Panc1 (cell line): Measurements from ENCODE around the gene CSH2. TPM values are rescaled to one million over a fixed set of nuclear protein-coding genes. Genes with fewer than 3 reads are reported as not detected.
A peak's percentile ranks its signal among the peaks of the same experiment; 100 is the strongest.

Source experiments
- ATAC-seq: fragments of 200-7000 bp; cut with Tn5 transposase; 2 replicates; pipeline ENCODE4 v1.9.1; 2020; ENCODE audit warnings: mild to moderate bottlenecking, moderate library complexity
- BruUV-seq: library from RNA; stranded (reverse); fragments of 400-500 nt; replicated peaks from 2 replicates; lab custom pipeline; 2021; lab: Mats Ljungman, UMichigan
- CTCF ChIA-PET: fragments of 300-600 bp; sonication (Branson Sonifier 250); formaldehyde crosslinking; loops from one replicate; lab custom pipeline; 2022; ENCODE audit warnings: antibody characterized with exemption; lab: Charles Lee
- POLR2A ChIA-PET: fragments of 300-600 bp; sonication (Branson Sonifier 250); formaldehyde crosslinking; loops from one replicate; lab custom pipeline; 2022; ENCODE audit warnings: antibody characterized with exemption; lab: Charles Lee
- DNase-seq: peaks from one replicate; pipeline ENCODE4 v3.0.0-alpha.2; 2010; ENCODE audit warnings: low read depth, low spot score
- H3K27ac ChIP-seq: 2 replicates; pipeline ENCODE4 v1.5.1; 2011; ENCODE audit warnings: mild to moderate bottlenecking, low read length, inconsistent platforms
- H3K27me3 ChIP-seq: fragments of 200-500 bp; sonication (Bioruptor generic); 2 replicates; pipeline ENCODE4 v1.6.0; 2014; ENCODE audit warnings: low read length, inconsistent platforms; ENCODE audit not compliant: control insufficient read depth, insufficient read depth
- H3K36me3 ChIP-seq: fragments of 200-500 bp; sonication (Bioruptor generic); 2 replicates; pipeline ENCODE4 v1.5.1; 2014; ENCODE audit warnings: inconsistent platforms, mild to moderate bottlenecking, low read length, moderate library complexity; ENCODE audit not compliant: control insufficient read depth, insufficient read depth
- H3K4me1 ChIP-seq: 2 replicates; pipeline ENCODE4 v1.5.1; 2011; ENCODE audit warnings: inconsistent platforms, mild to moderate bottlenecking, low read length, moderate library complexity; ENCODE audit not compliant: control insufficient read depth, insufficient read depth
- H3K4me3 ChIP-seq, 2 experiments: 2 replicates each; pipeline ENCODE4 v1.5.1; 2011 to 2012; ENCODE audit warnings: low read depth in 2 of 2, low read length in 2 of 2, mild to moderate bottlenecking in 2 of 2, inconsistent platforms in 1 of 2, moderate library complexity in 1 of 2
- H3K9me3 ChIP-seq: fragments of 200-500 bp; sonication (Bioruptor generic); 2 replicates; pipeline ENCODE4 v1.5.1; 2014; ENCODE audit warnings: low read depth, mild to moderate bottlenecking, inconsistent platforms, low read length, moderate library complexity; ENCODE audit not compliant: control insufficient read depth, insufficient read depth
- POLR2AphosphoS5 ChIP-seq: IDR thresholded peaks from 2 replicates; pipeline ENCODE4 v1.6.1; 2012; ENCODE audit warnings: mild to moderate bottlenecking, low read depth, low read length, moderate library complexity
- SIN3A ChIP-seq: IDR thresholded peaks from 2 replicates; pipeline ENCODE4 v1.6.1; 2012; ENCODE audit warnings: low read depth, mild to moderate bottlenecking, low read length, moderate library complexity, borderline replicate concordance; ENCODE audit not compliant: insufficient read depth
- TCF7L2 ChIP-seq: IDR thresholded peaks from 2 replicates; pipeline ENCODE4 v1.6.1; 2011; ENCODE audit warnings: mild to moderate bottlenecking, low read depth, low read length, inconsistent platforms
- in situ Hi-C: cut with HindIII; loops from 2 replicates; pipeline ENCODE4 v1.10.0; 2016; ENCODE audit warnings: low sequenced_read_pairs, low pct_unique_long_range_greater_than_20kb
- intact Hi-C: fragments of 100-400 bp; cut with micrococcal nuclease; formaldehyde crosslinking; loops from one replicate; pipeline ENCODE4 v1.10.0; 2022; ENCODE audit not compliant: unreplicated experiment
- total RNA-seq: library from RNA; stranded (reverse); gene quantifications from one replicate; pipeline ENCODE4 v1.2.1, GENCODE V29; 2021; ENCODE audit not compliant: unreplicated experiment
- TF ChIP-seq, protein P1 (sequence below), 2 experiments: IDR thresholded peaks; 2 replicates each; pipeline ENCODE4 v1.6.1; 2011 to 2012; ENCODE audit warnings: low read depth in 2 of 2, control low read depth in 1 of 2, low read length in 1 of 2, mild to moderate bottlenecking in 1 of 2, moderate library complexity in 1 of 2; ENCODE audit not compliant: insufficient read depth in 1 of 2
- TF ChIP-seq, protein P2 (sequence below): fragments of 450-650 bp; IDR thresholded peaks from 2 replicates; pipeline ENCODE4 v1.5.1; 2017; ENCODE audit warnings: mild to moderate bottlenecking

The CSH2 gene
- total RNA-seq, 1 experiment from 2014 or later = not detected

DNA sequence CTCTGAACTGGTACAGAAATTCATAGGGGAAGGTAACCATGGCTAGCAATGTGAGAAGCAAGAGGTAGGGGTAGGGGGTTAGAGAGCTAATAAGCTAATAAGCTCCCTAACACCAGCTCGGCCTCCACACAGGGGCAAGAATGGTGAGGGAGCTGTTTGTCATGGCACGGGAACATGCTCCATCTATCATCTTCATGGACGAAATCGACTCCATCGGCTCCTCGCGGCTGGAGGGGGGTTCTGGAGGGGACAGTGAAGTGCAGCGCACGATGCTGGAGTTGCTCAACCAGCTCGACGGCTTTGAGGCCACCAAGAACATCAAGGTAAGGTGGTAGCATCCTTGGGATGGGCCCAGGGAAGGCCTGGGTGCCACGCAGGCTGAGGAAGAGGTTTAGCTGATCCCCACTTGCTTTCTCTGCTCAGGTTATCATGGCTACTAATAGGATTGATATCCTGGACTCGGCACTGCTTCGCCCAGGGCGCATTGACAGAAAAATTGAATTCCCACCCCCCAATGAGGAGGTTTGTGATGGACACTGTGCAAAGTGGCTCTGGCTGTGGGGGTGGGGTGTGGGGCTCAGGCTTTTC, 42.5 kb downstream of the CSH2 start:
- Histone ChIP-seq H3K36me3 (peaks cover 35% of the 10 kb centered on the region), H3K9me3 (no peaks in the 10 kb centered on the region), H3K27ac (no peak overlapping the region), H3K4me1 (peaks cover 13% of the 10 kb centered on the region), H3K27me3 (no peaks in the 10 kb centered on the region), H3K4me3 (no peak overlapping the region)
- ATAC-seq (no peak), DNase-seq (no peak)
- in situ Hi-C loops = no loop called here
- intact Hi-C loops = no loop called here
- TF ChIP-seq, protein P1, sequence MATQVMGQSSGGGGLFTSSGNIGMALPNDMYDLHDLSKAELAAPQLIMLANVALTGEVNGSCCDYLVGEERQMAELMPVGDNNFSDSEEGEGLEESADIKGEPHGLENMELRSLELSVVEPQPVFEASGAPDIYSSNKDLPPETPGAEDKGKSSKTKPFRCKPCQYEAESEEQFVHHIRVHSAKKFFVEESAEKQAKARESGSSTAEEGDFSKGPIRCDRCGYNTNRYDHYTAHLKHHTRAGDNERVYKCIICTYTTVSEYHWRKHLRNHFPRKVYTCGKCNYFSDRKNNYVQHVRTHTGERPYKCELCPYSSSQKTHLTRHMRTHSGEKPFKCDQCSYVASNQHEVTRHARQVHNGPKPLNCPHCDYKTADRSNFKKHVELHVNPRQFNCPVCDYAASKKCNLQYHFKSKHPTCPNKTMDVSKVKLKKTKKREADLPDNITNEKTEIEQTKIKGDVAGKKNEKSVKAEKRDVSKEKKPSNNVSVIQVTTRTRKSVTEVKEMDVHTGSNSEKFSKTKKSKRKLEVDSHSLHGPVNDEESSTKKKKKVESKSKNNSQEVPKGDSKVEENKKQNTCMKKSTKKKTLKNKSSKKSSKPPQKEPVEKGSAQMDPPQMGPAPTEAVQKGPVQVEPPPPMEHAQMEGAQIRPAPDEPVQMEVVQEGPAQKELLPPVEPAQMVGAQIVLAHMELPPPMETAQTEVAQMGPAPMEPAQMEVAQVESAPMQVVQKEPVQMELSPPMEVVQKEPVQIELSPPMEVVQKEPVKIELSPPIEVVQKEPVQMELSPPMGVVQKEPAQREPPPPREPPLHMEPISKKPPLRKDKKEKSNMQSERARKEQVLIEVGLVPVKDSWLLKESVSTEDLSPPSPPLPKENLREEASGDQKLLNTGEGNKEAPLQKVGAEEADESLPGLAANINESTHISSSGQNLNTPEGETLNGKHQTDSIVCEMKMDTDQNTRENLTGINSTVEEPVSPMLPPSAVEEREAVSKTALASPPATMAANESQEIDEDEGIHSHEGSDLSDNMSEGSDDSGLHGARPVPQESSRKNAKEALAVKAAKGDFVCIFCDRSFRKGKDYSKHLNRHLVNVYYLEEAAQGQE (IDR thresholded peaks at IDR 0.05; ENCODE audit: insufficient read depth in 1 of 2, low read depth in 2 of 2, low read length in 1 of 2) = no peak
- no peak; the same call in 1 of the 2 replicates for TF ChIP-seq POLR2AphosphoS5
- TF ChIP-seq, protein P2, sequence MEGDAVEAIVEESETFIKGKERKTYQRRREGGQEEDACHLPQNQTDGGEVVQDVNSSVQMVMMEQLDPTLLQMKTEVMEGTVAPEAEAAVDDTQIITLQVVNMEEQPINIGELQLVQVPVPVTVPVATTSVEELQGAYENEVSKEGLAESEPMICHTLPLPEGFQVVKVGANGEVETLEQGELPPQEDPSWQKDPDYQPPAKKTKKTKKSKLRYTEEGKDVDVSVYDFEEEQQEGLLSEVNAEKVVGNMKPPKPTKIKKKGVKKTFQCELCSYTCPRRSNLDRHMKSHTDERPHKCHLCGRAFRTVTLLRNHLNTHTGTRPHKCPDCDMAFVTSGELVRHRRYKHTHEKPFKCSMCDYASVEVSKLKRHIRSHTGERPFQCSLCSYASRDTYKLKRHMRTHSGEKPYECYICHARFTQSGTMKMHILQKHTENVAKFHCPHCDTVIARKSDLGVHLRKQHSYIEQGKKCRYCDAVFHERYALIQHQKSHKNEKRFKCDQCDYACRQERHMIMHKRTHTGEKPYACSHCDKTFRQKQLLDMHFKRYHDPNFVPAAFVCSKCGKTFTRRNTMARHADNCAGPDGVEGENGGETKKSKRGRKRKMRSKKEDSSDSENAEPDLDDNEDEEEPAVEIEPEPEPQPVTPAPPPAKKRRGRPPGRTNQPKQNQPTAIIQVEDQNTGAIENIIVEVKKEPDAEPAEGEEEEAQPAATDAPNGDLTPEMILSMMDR = no peak
- TF ChIP-seq TCF7L2 = no peak
- no peak for TF ChIP-seq SIN3A
- POLR2A ChIA-PET = interaction anchor here (1.2 kb wide), 1 partner anchor 58 kb away, joined by 3 read pairs; no protein-coding TSS in a partner anchor
- TSS peak; percentile 90 for BruUV-seq
- CTCF ChIA-PET = no interaction called here

DNA sequence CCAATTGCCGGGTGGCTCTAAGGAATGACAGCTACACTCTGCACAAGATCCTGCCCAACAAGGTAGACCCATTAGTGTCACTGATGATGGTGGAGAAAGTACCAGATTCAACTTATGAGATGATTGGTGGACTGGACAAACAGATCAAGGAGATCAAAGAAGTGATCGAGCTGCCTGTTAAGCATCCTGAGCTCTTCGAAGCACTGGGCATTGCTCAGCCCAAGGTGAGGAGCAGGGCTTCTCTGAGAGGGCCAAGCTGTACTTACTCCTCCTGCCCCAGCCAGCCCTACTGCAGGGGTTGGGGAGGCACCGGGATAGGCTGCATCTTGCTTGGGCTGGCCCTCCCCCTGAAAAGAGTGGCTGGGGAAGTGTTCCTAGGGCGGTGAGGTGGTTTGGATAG, 43.2 kb downstream of the CSH2 start:
- ChIA-PET CTCF (no interaction called here), POLR2A (interaction anchor here (0.5 to 1.2 kb wide), 3 partner anchors 13 to 1858 kb away, joined by 3 to 4 read pairs (median 4); no protein-coding TSS in a partner anchor)
- no TSS peak for BruUV-seq
- no peaks in the 10 kb centered on the region for H3K9me3 ChIP-seq
- in situ Hi-C loops (no loop called here), intact Hi-C loops (no loop called here)
- no peak for DNase-seq
- H3K27ac ChIP-seq = no peak overlapping the region
- peaks cover 40% of the 10 kb centered on the region for H3K36me3 ChIP-seq
- ATAC-seq = no peak
- H3K4me3 ChIP-seq = no peak overlapping the region
- peaks cover 15% of the 10 kb centered on the region for H3K4me1 ChIP-seq
- H3K27me3 ChIP-seq = no peaks in the 10 kb centered on the region
- no peak for TF ChIP-seq POLR2AphosphoS5
- TF ChIP-seq SIN3A = no peak
- TF ChIP-seq TCF7L2 = no peak
- TF ChIP-seq, protein P2 = no peak
- TF ChIP-seq, protein P1 (IDR thresholded peaks at IDR 0.05; ENCODE audit: insufficient read depth in 1 of 2, low read depth in 2 of 2, low read length in 1 of 2) = no peak
